Neural progenitor cell (in vitro differentiated cells): ENCODE data around the gene MYORG. TPM values are rescaled to one million over a fixed set of nuclear protein-coding genes. Genes with fewer than 3 reads are reported as not detected.
A peak's percentile ranks its signal among the peaks of the same experiment; 100 is the strongest.

Source experiments
- DNase-seq: peaks from one replicate; pipeline ENCODE4 v3.0.0-alpha.2; 2016; ENCODE audit warnings: low spot score
- H2AFZ ChIP-seq: fragments of 200-600 bp; sonication (generic); replicated peaks from 2 replicates; pipeline ENCODE4 v1.6.1; 2016; ENCODE audit warnings: antibody characterized with exemption
- H3F3A ChIP-seq: fragments of 200-600 bp; sonication (generic); 2 replicates; pipeline ENCODE4 v1.6.1; 2016; ENCODE audit warnings: antibody characterized with exemption, low read depth
- H3K27ac ChIP-seq: fragments of 200-600 bp; sonication (generic); 2 replicates; pipeline ENCODE4 v1.5.1; 2016; ENCODE audit warnings: mild to moderate bottlenecking
- H3K27me3 ChIP-seq: fragments of 200-600 bp; sonication (generic); 2 replicates; pipeline ENCODE4 v1.6.1; 2016; ENCODE audit warnings: mild to moderate bottlenecking, moderate library complexity
- H3K36me3 ChIP-seq: fragments of 200-600 bp; sonication (generic); 2 replicates; pipeline ENCODE4 v1.5.1; 2016
- H3K4me1 ChIP-seq: fragments of 200-600 bp; sonication (generic); 2 replicates; pipeline ENCODE4 v1.6.1; 2016; ENCODE audit warnings: mixed run types
- H3K4me2 ChIP-seq: fragments of 200-600 bp; sonication (generic); 2 replicates; pipeline ENCODE4 v1.6.1; 2016
- H3K4me3 ChIP-seq: fragments of 200-600 bp; sonication (generic); 2 replicates; pipeline ENCODE4 v1.5.1; 2016
- H3K79me2 ChIP-seq: fragments of 200-600 bp; sonication (generic); 2 replicates; pipeline ENCODE4 v1.6.1; 2016; ENCODE audit warnings: low read depth
- H3K9ac ChIP-seq: fragments of 200-600 bp; sonication (generic); 2 replicates; pipeline ENCODE4 v1.6.1; 2016
- H3K9me3 ChIP-seq: fragments of 200-600 bp; sonication (generic); 2 replicates; pipeline ENCODE4 v1.5.1; 2016; ENCODE audit warnings: low read depth
- H4K20me1 ChIP-seq: fragments of 200-600 bp; sonication (generic); 2 replicates; pipeline ENCODE4 v1.6.1; 2016; ENCODE audit warnings: low read depth
- H3K27ac Mint-ChIP-seq: 3 replicates; pipeline ENCODE4 v1.8.0; 2021; ENCODE audit warnings: mixed read lengths
- H3K27me3 Mint-ChIP-seq: 2 replicates; pipeline ENCODE4 v1.8.0; 2022; ENCODE audit warnings: low read depth, mild to moderate bottlenecking, inconsistent platforms, moderate library complexity, mixed read lengths; ENCODE audit not compliant: insufficient read depth
- H3K36me3 Mint-ChIP-seq: 3 replicates; pipeline ENCODE4 v1.8.0; 2021; ENCODE audit warnings: mixed read lengths
- H3K4me1 Mint-ChIP-seq: 3 replicates; pipeline ENCODE4 v1.8.0; 2021; ENCODE audit warnings: mixed read lengths
- H3K4me3 Mint-ChIP-seq: 3 replicates; pipeline ENCODE4 v1.8.0; 2021; ENCODE audit warnings: mild to moderate bottlenecking, moderate library complexity, mixed read lengths
- H3K9me3 Mint-ChIP-seq: 3 replicates; pipeline ENCODE4 v1.8.0; 2020; ENCODE audit warnings: mixed read lengths
- EZH2 ChIP-seq: fragments of 200-600 bp; sonication (generic); IDR thresholded peaks from 2 replicates; pipeline ENCODE4 v1.6.1; 2017; ENCODE audit warnings: antibody characterized with exemption, mild to moderate bottlenecking, moderate library complexity
- EZH2phosphoT487 ChIP-seq: fragments of 200-600 bp; sonication (generic); IDR thresholded peaks from 2 replicates; pipeline ENCODE4 v1.6.1; 2017; ENCODE audit warnings: antibody characterized with exemption
- total RNA-seq: library from RNA; depleted of rRNA; stranded (reverse); fragments of >200 nt; gene quantifications from 2 replicates; pipeline ENCODE4 v1.2.3, GENCODE V29; 2015; ENCODE audit warnings: low replicate concordance
- TF ChIP-seq, protein P1 (sequence below): fragments of 200-600 bp; sonication (generic); IDR thresholded peaks from 2 replicates; pipeline ENCODE4 v1.5.1; 2017; ENCODE audit warnings: antibody characterized with exemption, mild to moderate bottlenecking

Gene MYORG
- 0.03 and 0.04 TPM in 2 replicates for total RNA-seq

DNA sequence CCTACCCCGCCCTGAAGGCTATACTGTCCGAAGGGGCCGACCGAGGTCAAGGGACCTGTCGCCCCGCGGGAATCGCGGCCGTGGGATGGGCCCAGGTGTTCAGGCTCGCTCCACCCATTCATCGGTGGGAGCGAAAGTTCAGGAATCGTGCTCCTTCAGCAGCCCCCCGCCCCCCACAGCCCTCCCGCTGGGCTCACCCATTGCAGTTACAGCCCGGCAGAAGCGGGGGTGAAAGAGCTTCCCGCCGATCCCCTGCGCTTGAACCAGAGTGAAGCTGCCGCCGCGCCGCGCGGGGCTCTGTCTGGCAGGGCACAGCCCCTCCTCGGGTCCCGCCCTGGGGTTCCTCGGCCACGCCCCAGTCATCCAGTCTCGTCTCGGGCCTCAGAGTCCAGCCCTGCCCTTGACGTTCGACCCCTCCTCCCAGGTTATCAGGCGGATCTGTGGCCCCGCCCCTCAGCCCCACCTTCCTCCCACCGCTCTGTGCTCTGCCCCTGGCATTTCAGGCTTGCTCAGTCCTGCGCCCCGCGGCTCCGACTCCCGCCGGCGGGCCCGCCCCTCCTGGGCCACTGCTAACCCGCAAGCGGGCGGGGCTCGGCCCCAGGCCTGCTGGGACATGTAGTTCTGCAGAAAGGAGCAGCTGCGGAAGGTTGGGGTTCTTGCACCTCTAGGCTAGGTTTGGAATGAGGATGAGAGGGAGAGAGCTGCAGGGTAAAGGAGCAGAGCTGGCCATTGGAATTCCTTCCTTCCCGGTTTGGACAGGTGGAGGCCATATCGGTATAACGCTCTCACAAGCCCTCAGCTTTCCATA is at the start of gene MYORG:
Gene MYORG, minus strand, starts transcription at position 303 of the 808 bp plus-strand sequence. CDS start 3,955 bp downstream, outside the sequence.
- Histone ChIP-seq H4K20me1 (peaks cover 11% of the 10 kb centered on the region), H3K36me3 (no peaks in the 10 kb centered on the region), H2AFZ (peak within 1 kb of the TSS; percentile 80), H3K9ac (no peak within 1 kb of the TSS), H3K79me2 (no peaks in the 10 kb centered on the region), H3F3A (peaks cover 13% of the 10 kb centered on the region), H3K27ac (no peak within 1 kb of the TSS), H3K27me3 (peaks cover 86% of the 10 kb centered on the region), H3K4me1 (peaks cover 7% of the 10 kb centered on the region), H3K9me3 (no peaks in the 10 kb centered on the region), H3K4me2 (peak within 1 kb of the TSS; percentile 92), H3K4me3 (peak within 1 kb of the TSS; percentile 69)
- Mint-ChIP-seq H3K27me3 (peaks cover 41% of the 10 kb centered on the region), H3K27ac (no peak within 1 kb of the TSS), H3K36me3 (peaks cover 6% of the 10 kb centered on the region), H3K4me3 (peak within 1 kb of the TSS; percentile 88), H3K9me3 (peaks cover 5% of the 10 kb centered on the region), H3K4me1 (peaks cover 37% of the 10 kb centered on the region)
- peak; percentile 53 for TF ChIP-seq EZH2phosphoT487
- peak; percentile 61 for TF ChIP-seq EZH2
- TF ChIP-seq, protein P1, sequence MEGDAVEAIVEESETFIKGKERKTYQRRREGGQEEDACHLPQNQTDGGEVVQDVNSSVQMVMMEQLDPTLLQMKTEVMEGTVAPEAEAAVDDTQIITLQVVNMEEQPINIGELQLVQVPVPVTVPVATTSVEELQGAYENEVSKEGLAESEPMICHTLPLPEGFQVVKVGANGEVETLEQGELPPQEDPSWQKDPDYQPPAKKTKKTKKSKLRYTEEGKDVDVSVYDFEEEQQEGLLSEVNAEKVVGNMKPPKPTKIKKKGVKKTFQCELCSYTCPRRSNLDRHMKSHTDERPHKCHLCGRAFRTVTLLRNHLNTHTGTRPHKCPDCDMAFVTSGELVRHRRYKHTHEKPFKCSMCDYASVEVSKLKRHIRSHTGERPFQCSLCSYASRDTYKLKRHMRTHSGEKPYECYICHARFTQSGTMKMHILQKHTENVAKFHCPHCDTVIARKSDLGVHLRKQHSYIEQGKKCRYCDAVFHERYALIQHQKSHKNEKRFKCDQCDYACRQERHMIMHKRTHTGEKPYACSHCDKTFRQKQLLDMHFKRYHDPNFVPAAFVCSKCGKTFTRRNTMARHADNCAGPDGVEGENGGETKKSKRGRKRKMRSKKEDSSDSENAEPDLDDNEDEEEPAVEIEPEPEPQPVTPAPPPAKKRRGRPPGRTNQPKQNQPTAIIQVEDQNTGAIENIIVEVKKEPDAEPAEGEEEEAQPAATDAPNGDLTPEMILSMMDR = no peak
- peak; percentile 93 for DNase-seq

DNA sequence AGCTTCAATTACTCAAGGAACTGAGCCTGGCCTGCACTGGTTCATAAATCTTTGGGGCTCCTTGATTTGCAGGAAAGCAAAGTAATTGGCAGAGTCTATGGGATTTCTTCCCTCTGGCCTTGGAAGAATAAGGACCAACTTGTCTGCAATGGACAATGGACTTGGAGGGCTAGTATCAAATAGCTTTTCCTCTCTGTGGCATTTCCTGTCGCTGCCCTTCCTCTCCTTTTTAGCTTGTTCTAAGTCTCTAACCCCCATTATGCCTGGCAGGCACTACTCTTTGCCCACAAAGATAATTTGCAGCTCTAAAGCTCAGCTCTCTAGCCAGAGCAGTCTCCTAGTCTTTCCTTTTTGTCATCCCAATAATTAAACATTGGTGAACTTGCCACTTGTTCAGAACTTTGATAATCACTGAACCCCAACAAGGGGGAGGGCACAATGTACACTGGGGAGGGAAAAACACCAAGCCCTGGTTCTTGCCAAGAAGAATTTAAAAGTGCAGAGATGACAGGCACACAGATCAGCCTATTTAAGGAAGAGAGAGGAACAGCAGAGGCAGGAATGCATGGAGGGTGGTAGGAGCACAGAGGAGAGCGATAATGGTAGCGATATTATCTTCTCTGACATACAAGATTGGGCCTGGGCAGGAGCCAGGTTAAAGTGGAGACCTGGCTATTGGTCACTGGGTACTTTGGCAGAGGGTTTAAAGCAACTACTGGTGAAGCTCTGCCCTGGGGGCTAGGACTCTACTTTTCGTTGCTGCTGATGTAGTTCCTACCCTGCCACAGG is 43.2 kb upstream of the MYORG start:
- Mint-ChIP-seq H3K4me1 (no peaks in the 10 kb centered on the region), H3K9me3 (no peaks in the 10 kb centered on the region), H3K36me3 (no peaks in the 10 kb centered on the region), H3K27me3 (no peaks in the 10 kb centered on the region), H3K4me3 (no peak overlapping the region), H3K27ac (no peak overlapping the region)
- Histone ChIP-seq H3K4me1 (no peaks in the 10 kb centered on the region), H3K4me3 (no peak overlapping the region), H3K27ac (no peak overlapping the region), H3K4me2 (no peak overlapping the region), H3K36me3 (no peaks in the 10 kb centered on the region), H4K20me1 (peaks cover 3% of the 10 kb centered on the region), H3F3A (no peaks in the 10 kb centered on the region), H3K9ac (no peak overlapping the region), H3K27me3 (no peaks in the 10 kb centered on the region), H3K9me3 (no peaks in the 10 kb centered on the region), H2AFZ (no peak overlapping the region), H3K79me2 (no peaks in the 10 kb centered on the region)
- TF ChIP-seq, protein P1 = no peak
- TF ChIP-seq EZH2 = no peak
- TF ChIP-seq EZH2phosphoT487 = no peak
- DNase-seq = no peak

DNA sequence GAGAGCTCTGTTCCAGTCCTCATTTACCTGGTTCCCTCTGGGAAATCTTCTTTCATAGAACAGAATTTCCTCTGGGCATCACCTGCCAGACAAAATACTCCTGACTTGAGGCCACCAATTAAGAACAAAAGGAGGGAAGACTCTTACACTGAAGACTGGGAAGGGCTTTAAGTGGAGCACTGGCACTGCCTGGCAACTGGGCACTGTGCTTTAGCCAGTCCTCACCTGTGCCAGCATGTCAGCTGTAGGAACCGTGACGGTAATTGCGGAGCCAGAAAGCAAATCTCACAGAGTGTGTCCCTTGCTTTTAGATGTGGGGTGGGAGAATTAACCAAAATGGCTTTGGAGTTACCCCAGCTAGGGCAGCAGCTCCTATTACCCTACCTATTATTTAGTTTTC is 41.0 kb upstream of the MYORG start:
- Histone ChIP-seq H3K27me3 (no peaks in the 10 kb centered on the region), H3K4me3 (no peak overlapping the region), H3K9me3 (no peaks in the 10 kb centered on the region), H3K79me2 (no peaks in the 10 kb centered on the region), H3K27ac (no peak overlapping the region), H3K9ac (no peak overlapping the region), H3K36me3 (no peaks in the 10 kb centered on the region), H3K4me2 (no peak overlapping the region), H4K20me1 (peaks cover 16% of the 10 kb centered on the region), H2AFZ (no peak overlapping the region), H3F3A (no peaks in the 10 kb centered on the region), H3K4me1 (no peaks in the 10 kb centered on the region)
- DNase-seq = no peak
- H3K27ac Mint-ChIP-seq = no peak overlapping the region
- TF ChIP-seq EZH2phosphoT487 (no peak), EZH2 (no peak)
- TF ChIP-seq, protein P1 = no peak
- peaks cover 2% of the 10 kb centered on the region for H3K27me3 Mint-ChIP-seq
- H3K4me1 Mint-ChIP-seq = no peaks in the 10 kb centered on the region
- H3K4me3 Mint-ChIP-seq = no peak overlapping the region
- no peaks in the 10 kb centered on the region for H3K36me3 Mint-ChIP-seq
- no peaks in the 10 kb centered on the region for H3K9me3 Mint-ChIP-seq
